Breast epithelium (tissue), 4 donors: ENCODE measurements around the gene CRYGA. TPM values are rescaled to one million over a fixed set of nuclear protein-coding genes. Genes with fewer than 3 reads are reported as not detected.
"Not testable (repeated sequence)": the region's sequence is repeated elsewhere in the genome, so short reads cannot be mapped to it uniquely, and the experiment has no call there.

Experiments used
- DNase-seq, 2 donors: peaks; one replicate each; pipeline ENCODE4 v3.0.0-alpha.2; 2019; ENCODE audit warnings: low spot score in 2 of 2
- H3K27ac ChIP-seq, 2 donors: fragments of 200-600 bp; sonication (generic) in 1 of 2; one replicate each; pipeline ENCODE4 v1.5.1; 2016 to 2019; ENCODE audit warnings: mild to moderate bottlenecking in 1 of 2
- H3K27me3 ChIP-seq, 2 donors: fragments of 200-600 bp; sonication (generic) in 1 of 2; one replicate each; pipeline versions ENCODE4 v1.5.1 to v1.6.0; 2017 to 2019; ENCODE audit warnings: control low read depth in 1 of 2, mild to moderate bottlenecking in 1 of 2
- H3K36me3 ChIP-seq: fragments of 200-600 bp; one replicate; pipeline ENCODE4 v1.5.1; 2019
- H3K4me1 ChIP-seq, 2 donors: fragments of 200-600 bp; sonication (generic); one replicate each; pipeline ENCODE4 v1.5.1; 2016 to 2019; ENCODE audit warnings: control low read depth in 1 of 2
- H3K4me3 ChIP-seq, 3 donors: fragments of 200-600 bp; sonication (generic); 1 replicate in 2 of 3; 2 replicates in 1 of 3; pipeline ENCODE4 v1.5.1; 2016 to 2019; ENCODE audit warnings: mild to moderate bottlenecking in 3 of 3, moderate library complexity in 2 of 3
- H3K9me3 ChIP-seq, 2 donors: fragments of 200-600 bp; sonication (generic) in 1 of 2; one replicate each; pipeline ENCODE4 v1.5.1; 2016 to 2019; ENCODE audit warnings: control low read depth in 1 of 2
- CTCF ChIP-seq, 3 donors: fragments of 450-650 bp; IDR thresholded peaks; one replicate each; pipeline ENCODE4 v1.5.1; 2016 to 2017; ENCODE audit warnings: antibody characterized with exemption in 3 of 3, mild to moderate bottlenecking in 3 of 3, moderate library complexity in 3 of 3
- POLR2A ChIP-seq: fragments of 450-650 bp; IDR thresholded peaks from one replicate; pipeline ENCODE4 v1.6.1; 2016; ENCODE audit warnings: antibody characterized with exemption, mild to moderate bottlenecking, moderate library complexity
- POLR2AphosphoS5 ChIP-seq, 3 donors: sonication (generic); formaldehyde crosslinking; IDR thresholded peaks; one replicate each; pipeline ENCODE4 v1.6.1; 2017; ENCODE audit warnings: antibody characterized with exemption in 3 of 3
- intact Hi-C: fragments of 100-400 bp; cut with DNase I; formaldehyde crosslinking; loops from one replicate; pipeline ENCODE4 v1.15.1; 2023; ENCODE audit warnings: low total_unique reads
- total RNA-seq, 3 donors: library from RNA; depleted of rRNA; stranded (reverse); fragments of >200 nt; gene quantifications; one replicate each; pipeline ENCODE4 v1.1.0, GENCODE V29; 2016

The CRYGA gene
- total RNA-seq, 3 donors from 2014 or later: not detected

- Histone ChIP-seq H3K27me3 (no peaks in the 10 kb centered on the region), H3K27ac (no peak overlapping the region), H3K9me3 (no peaks in the 10 kb centered on the region), H3K4me1 (no peaks in the 10 kb centered on the region), H3K36me3 (no peaks in the 10 kb centered on the region), H3K4me3 (no peak overlapping the region)
- intact Hi-C loops: no loop called here
- TF ChIP-seq POLR2AphosphoS5 (IDR thresholded peaks at IDR 0.05): no peak
- TF ChIP-seq CTCF (IDR thresholded peaks at IDR 0.05): no peak
- TF ChIP-seq POLR2A: no peak
- no peak for DNase-seq
These were observed 41.1 kb downstream of the CRYGA start for GRCh38 chr2:208122248-208122647.

GRCh38 chr2:208118918-208119317, 44.5 kb downstream of the CRYGA start:
- H3K27me3 ChIP-seq: no peaks in the 10 kb centered on the region
- intact Hi-C loops: no loop called here
- no peaks in the 10 kb centered on the region for H3K9me3 ChIP-seq
- TF ChIP-seq POLR2A (no peak), CTCF (IDR thresholded peaks at IDR 0.05) (no peak), POLR2AphosphoS5 (IDR thresholded peaks at IDR 0.05) (no peak)
- no peaks in the 10 kb centered on the region for H3K4me1 ChIP-seq
- H3K36me3 ChIP-seq: no peaks in the 10 kb centered on the region
- no peak overlapping the region for H3K27ac ChIP-seq
- DNase-seq: no peak
- H3K4me3 ChIP-seq: no peak overlapping the region

GRCh38 chr2:208117390-208117789, 46.0 kb downstream of the CRYGA start:
- H3K4me3 ChIP-seq, H3K4me1 ChIP-seq, H3K27ac ChIP-seq, intact Hi-C loops, H3K27me3 ChIP-seq, H3K36me3 ChIP-seq, H3K9me3 ChIP-seq, DNase-seq: not testable (repeated sequence)

GRCh38 chr2:208112969-208113368, 50.4 kb downstream of the CRYGA start:
- Histone ChIP-seq H3K27ac (no peak overlapping the region), H3K27me3 (no peaks in the 10 kb centered on the region), H3K36me3 (no peaks in the 10 kb centered on the region), H3K4me3 (no peak overlapping the region), H3K9me3 (no peaks in the 10 kb centered on the region), H3K4me1 (no peaks in the 10 kb centered on the region)
- no peak for DNase-seq
- intact Hi-C loops: no loop called here
- TF ChIP-seq POLR2A (no peak), CTCF (IDR thresholded peaks at IDR 0.05) (no peak), POLR2AphosphoS5 (IDR thresholded peaks at IDR 0.05) (no peak)

- intact Hi-C loops, H3K36me3 ChIP-seq, H3K27ac ChIP-seq, DNase-seq, H3K4me3 ChIP-seq, H3K27me3 ChIP-seq, H3K9me3 ChIP-seq, H3K4me1 ChIP-seq: not testable (repeated sequence)
These were observed 51.1 kb downstream of the CRYGA start for GRCh38 chr2:208112273-208112745.

Other genes with a start within 250 kb of the CRYGA start
- 10 to 100 TPM; 24.3 to 35.0 (median 29.0) TPM for gene PLEKHM3, start 138.1 kb downstream of the CRYGA start, total RNA-seq
- not detected for gene CRYGD, start 39.1 kb downstream of the CRYGA start, total RNA-seq
- gene CRYGC, start 33.8 kb downstream of the CRYGA start, total RNA-seq: not detected
- not detected for gene CRYGB, start 17.4 kb downstream of the CRYGA start, total RNA-seq
- not detected for gene C2orf80, start 26.4 kb upstream of the CRYGA start, total RNA-seq
- gene IDH1, start 91.5 kb upstream of the CRYGA start, total RNA-seq: 100 to 1,000 TPM in 1 of 3 donors, 10 to 100 TPM in 2; 80.3 to 333 (median 94.5) TPM
- gene PIKFYVE, start 102.7 kb upstream of the CRYGA start, total RNA-seq: 10 to 100 TPM; 33.8 to 55.8 (median 45.1) TPM
- gene PTH2R, start 243.2 kb upstream of the CRYGA start, total RNA-seq: 1 to 10 TPM in 2 of 3 donors, under 1 TPM in 1; 0.64 to 3.3 (median 1.2) TPM